PC-3 (cell line): ENCODE measurements around the gene IFNA5. TPM values are rescaled to one million over a fixed set of nuclear protein-coding genes. Genes with fewer than 3 reads are reported as not detected.

ENCODE experiments used
- ATAC-seq: fragments of 200-7000 bp; cut with Tn5 transposase; 2 replicates; pipeline ENCODE4 v1.9.1; 2020; ENCODE audit warnings: mild to moderate bottlenecking, moderate library complexity
- BruUV-seq: library from RNA; stranded (reverse); fragments of 400-500 nt; replicated peaks from 2 replicates; lab custom pipeline; 2021; lab: Mats Ljungman, UMichigan
- CTCF ChIA-PET: fragments of 300-600 bp; sonication (Branson Sonifier 250); formaldehyde crosslinking; loops from one replicate; lab custom pipeline; 2022; ENCODE audit warnings: antibody characterized with exemption; lab: Charles Lee
- POLR2A ChIA-PET: fragments of 300-600 bp; sonication (Branson Sonifier 250); formaldehyde crosslinking; loops from one replicate; lab custom pipeline; 2022; ENCODE audit warnings: antibody characterized with exemption; ENCODE audit not compliant: unreplicated experiment; lab: Charles Lee
- DNase-seq: peaks from one replicate; pipeline ENCODE4 v3.0.0-alpha.2; 2015
- H2AFZ ChIP-seq: fragments of 300-600 bp; sonication (generic); 2 replicates; pipeline ENCODE4 v1.6.0; 2016; ENCODE audit warnings: antibody characterized with exemption, low read length
- H3F3A ChIP-seq: fragments of 300-600 bp; sonication (generic); one replicate; pipeline ENCODE4 v1.6.0; 2017; ENCODE audit warnings: antibody characterized with exemption, low read length, control low read depth, mild to moderate bottlenecking; ENCODE audit not compliant: unreplicated experiment
- H3K27ac ChIP-seq: fragments of 300-600 bp; sonication (generic); 2 replicates; pipeline ENCODE4 v1.5.1; 2016; ENCODE audit warnings: mild to moderate bottlenecking, low read length
- H3K27me3 ChIP-seq: fragments of 300-600 bp; sonication (generic); 2 replicates; pipeline ENCODE4 v1.6.1; 2016; ENCODE audit warnings: low read length, mixed read lengths
- H3K36me3 ChIP-seq: fragments of 300-600 bp; sonication (generic); 2 replicates; pipeline ENCODE4 v1.6.1; 2016; ENCODE audit warnings: low read depth, mixed run types, low read length, mixed read lengths
- H3K4me1 ChIP-seq: fragments of 300-600 bp; sonication (generic); 2 replicates; pipeline ENCODE4 v1.5.1; 2016; ENCODE audit warnings: low read length; ENCODE audit not compliant: insufficient read depth
- H3K4me2 ChIP-seq: fragments of 300-600 bp; sonication (generic); 2 replicates; pipeline ENCODE4 v1.6.0; 2016; ENCODE audit warnings: low read length
- H3K4me3 ChIP-seq: fragments of 300-600 bp; sonication (generic); 2 replicates; pipeline ENCODE4 v1.5.1; 2016; ENCODE audit warnings: mild to moderate bottlenecking, low read length, mixed read lengths
- H3K79me2 ChIP-seq: fragments of 300-600 bp; sonication (generic); 2 replicates; pipeline ENCODE4 v1.6.1; 2017; ENCODE audit warnings: low read length, mixed read lengths
- H3K9ac ChIP-seq: fragments of 300-600 bp; sonication (generic); 2 replicates; pipeline ENCODE4 v1.6.0; 2016; ENCODE audit warnings: mild to moderate bottlenecking, low read length
- H3K9me2 ChIP-seq: fragments of 300-600 bp; sonication (generic); replicated peaks from 2 replicates; pipeline ENCODE4 v1.6.1; 2016; ENCODE audit warnings: mixed run types, low read length, mixed read lengths
- H3K9me3 ChIP-seq: fragments of 300-600 bp; sonication (generic); 2 replicates; pipeline ENCODE4 v1.6.1; 2016; ENCODE audit warnings: low read length, mixed read lengths
- H4K20me1 ChIP-seq: fragments of 300-600 bp; sonication (generic); 2 replicates; pipeline ENCODE4 v1.6.1; 2016; ENCODE audit warnings: low read length, mixed read lengths
- CTCF ChIP-seq: fragments of 300-600 bp; sonication (generic); conservative IDR thresholded peaks from 2 replicates; pipeline ENCODE4 v1.5.1; 2017; ENCODE audit warnings: antibody characterized with exemption, low read depth, mild to moderate bottlenecking, low read length
- EZH2 ChIP-seq: fragments of 300-600 bp; sonication (generic); IDR thresholded peaks from one replicate; pipeline ENCODE4 v1.6.1; 2017; ENCODE audit warnings: antibody characterized with exemption, mild to moderate bottlenecking, low read length; ENCODE audit not compliant: unreplicated experiment
- EZH2phosphoT487 ChIP-seq: fragments of 300-600 bp; sonication (generic); IDR thresholded peaks from 2 replicates; pipeline ENCODE4 v1.6.1; 2018; ENCODE audit warnings: mild to moderate bottlenecking, antibody characterized with exemption, low read length, borderline replicate concordance
- intact Hi-C: fragments of 100-400 bp; cut with micrococcal nuclease; formaldehyde crosslinking; loops from 2 replicates; pipeline ENCODE4 v1.9.0; 2023
- total RNA-seq: library from RNA; depleted of rRNA; stranded (reverse); fragments of >200 nt; gene quantifications from 2 replicates; pipeline ENCODE4 v1.2.3, GENCODE V29; 2014

Gene IFNA5
- total RNA-seq, 1 experiment from 2014 or later: not detected

- Histone ChIP-seq H3K27ac (no peak overlapping the region), H3K79me2 (no peaks in the 10 kb centered on the region), H3K36me3 (no peaks in the 10 kb centered on the region), H2AFZ (no peak overlapping the region), H3K27me3 (no peaks in the 10 kb centered on the region; the same call in 1 of the 2 replicates), H3K9ac (no peak overlapping the region), H4K20me1 (no peaks in the 10 kb centered on the region), H3K4me1 (peaks cover 4% of the 10 kb centered on the region; the same call in 1 of the 2 replicates), H3K4me3 (no peak overlapping the region), H3K9me2 (no peaks in the 10 kb centered on the region), H3F3A (no peaks in the 10 kb centered on the region), H3K4me2 (no peak overlapping the region), H3K9me3 (no peaks in the 10 kb centered on the region)
- no TSS peak for BruUV-seq
- ChIA-PET POLR2A (interaction anchor here (0.6 kb wide), 1 partner anchor 25 kb away, joined by 3 read pairs; no protein-coding TSS in a partner anchor), CTCF (no interaction called here)
- intact Hi-C loops: no loop called here
- TF ChIP-seq EZH2phosphoT487 (no peak), EZH2 (no peak), CTCF (no peak)
- DNase-seq (no peak), ATAC-seq (no peak)
These were observed 36.8 kb downstream of the IFNA5 start for GRCh38 chr9:21268347-21268657.

- POLR2A ChIA-PET: interaction anchor here (0.6 kb wide), 1 partner anchor 26 kb away, joined by 3 read pairs; no protein-coding TSS in a partner anchor
These were observed 37.4 kb downstream of the IFNA5 start for GRCh38 chr9:21267485-21268346.

More at GRCh38 chr9:21267485-21268346, 37.4 kb downstream of the IFNA5 start:
- Histone ChIP-seq H3F3A (no peaks in the 10 kb centered on the region), H3K4me1 (peaks cover 4% of the 10 kb centered on the region; the same call in 1 of the 2 replicates), H3K9me3 (no peaks in the 10 kb centered on the region), H3K4me2 (no peak overlapping the region), H3K27me3 (no peaks in the 10 kb centered on the region; the same call in 1 of the 2 replicates), H3K79me2 (no peaks in the 10 kb centered on the region), H2AFZ (no peak overlapping the region), H4K20me1 (no peaks in the 10 kb centered on the region), H3K36me3 (no peaks in the 10 kb centered on the region), H3K4me3 (no peak overlapping the region), H3K9ac (no peak overlapping the region), H3K27ac (no peak overlapping the region), H3K9me2 (no peaks in the 10 kb centered on the region)
- CTCF ChIA-PET: no interaction called here
- DNase-seq (no peak), ATAC-seq (no peak)
- BruUV-seq: no TSS peak
- intact Hi-C loops: no loop called here
- TF ChIP-seq CTCF: no peak
- no peak for TF ChIP-seq EZH2
- no peak for TF ChIP-seq EZH2phosphoT487
